ENCODE data around the gene ICAM2.
"Not testable (repeated sequence)": the region's sequence is repeated elsewhere in the genome, so short reads cannot be mapped to it uniquely, and the experiment has no call there.

The ICAM2 gene

DNA sequence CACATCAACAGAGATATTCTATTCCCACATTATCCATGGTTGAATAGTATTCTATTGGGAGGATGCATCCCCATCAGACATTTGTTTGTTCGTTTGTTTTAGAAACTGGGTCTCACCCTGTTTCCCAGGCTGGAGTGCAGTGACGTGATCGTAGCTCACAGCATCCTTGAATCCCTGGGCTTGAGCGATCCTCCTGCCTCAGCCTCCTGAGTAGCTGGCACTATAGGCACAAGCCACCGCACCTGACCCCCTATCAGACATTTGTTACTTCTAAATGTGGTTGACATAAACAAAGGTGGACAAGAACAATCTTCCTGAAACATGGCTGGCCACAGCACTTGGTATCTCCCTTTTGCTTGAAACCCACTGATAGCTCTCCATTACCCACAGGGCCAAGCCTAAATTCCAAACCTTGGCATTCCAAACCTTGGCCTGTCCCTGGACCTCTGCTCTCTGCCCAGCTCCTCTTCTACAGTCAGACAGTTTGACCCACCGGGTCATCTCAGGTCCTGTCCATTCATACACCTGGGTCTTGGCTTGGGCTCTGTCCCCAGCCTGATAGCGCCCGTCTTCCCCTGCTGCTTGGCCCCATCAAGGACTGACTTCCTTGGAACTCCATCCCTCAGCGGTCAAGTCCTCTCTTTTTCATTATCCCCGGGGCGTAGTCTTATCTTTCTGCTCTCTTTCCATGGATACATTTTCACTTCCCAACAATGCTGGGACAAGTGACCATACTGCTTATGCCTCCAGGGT is 23.8 kb downstream of the ICAM2 start:
- DNase-seq: no peak

DNA sequence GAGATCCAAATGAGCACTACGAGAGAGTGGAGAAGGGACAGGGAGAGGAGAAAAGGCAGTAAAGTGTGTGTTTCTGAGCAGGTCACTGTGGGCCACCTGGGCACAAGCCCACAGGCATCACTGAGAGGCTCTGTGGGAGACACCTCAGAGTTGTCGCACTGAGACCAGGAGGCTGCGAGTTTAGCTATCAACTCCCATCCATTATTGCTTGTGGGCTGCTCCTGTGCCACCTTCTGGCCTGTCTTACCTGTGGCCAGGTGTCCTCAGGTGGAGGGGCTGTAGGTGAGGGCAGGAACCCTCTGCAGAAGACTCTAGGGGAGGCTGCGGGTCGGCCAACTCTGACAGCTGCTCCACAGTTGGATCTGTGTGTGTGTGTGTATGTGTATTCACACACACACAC is 24.8 kb downstream of the ICAM2 start:
- no peak for DNase-seq

DNA sequence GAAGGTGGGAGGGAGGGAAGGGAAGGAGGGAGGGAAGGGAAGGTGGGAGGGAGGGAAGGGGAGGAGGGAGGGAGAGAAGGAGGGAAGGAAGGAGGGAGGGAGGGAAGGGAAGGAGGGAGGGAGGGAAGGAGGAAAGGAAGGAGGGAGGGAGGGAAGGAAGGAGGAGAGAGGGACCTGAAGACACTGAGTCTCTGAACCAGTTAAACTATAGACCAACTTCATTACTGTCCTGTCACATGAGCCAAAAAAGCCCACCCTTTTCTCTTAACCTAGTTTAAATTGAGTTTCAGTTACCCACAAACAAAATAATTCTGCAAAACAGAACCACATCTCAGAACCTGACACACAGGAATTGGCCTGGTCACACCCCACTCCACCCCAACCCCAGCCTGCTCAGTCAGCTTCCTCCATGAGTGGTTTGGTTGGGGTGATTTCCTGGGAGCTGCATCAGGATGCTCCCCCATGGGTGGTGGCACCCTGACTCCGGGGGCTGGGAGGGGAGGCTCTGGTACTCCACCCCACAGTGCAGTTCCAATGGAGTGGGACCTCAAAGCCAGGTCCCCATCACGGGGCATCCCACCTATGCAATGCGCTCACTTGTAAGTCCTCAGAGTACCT is 27.0 kb downstream of the ICAM2 start:
- no peak for DNase-seq

DNA sequence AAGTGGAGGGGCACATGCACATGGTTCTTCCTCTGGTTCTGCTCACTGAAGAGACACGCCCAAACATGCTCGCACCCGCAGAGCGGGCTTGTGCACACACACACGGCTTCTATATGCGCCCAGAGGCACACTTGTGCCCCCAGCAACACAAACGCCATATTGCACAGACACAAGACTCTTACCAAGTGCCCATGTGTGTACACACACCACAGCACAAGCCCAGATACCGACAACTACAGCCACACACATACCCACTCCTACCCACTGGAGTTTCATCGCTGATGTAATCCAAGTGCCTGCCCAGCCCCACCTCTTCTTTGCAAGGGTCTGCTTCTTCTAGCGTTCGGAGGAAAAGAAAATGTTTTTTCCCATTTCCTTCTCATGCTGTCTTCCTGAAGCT is 28.8 kb downstream of the ICAM2 start:
- no peak for DNase-seq

DNA sequence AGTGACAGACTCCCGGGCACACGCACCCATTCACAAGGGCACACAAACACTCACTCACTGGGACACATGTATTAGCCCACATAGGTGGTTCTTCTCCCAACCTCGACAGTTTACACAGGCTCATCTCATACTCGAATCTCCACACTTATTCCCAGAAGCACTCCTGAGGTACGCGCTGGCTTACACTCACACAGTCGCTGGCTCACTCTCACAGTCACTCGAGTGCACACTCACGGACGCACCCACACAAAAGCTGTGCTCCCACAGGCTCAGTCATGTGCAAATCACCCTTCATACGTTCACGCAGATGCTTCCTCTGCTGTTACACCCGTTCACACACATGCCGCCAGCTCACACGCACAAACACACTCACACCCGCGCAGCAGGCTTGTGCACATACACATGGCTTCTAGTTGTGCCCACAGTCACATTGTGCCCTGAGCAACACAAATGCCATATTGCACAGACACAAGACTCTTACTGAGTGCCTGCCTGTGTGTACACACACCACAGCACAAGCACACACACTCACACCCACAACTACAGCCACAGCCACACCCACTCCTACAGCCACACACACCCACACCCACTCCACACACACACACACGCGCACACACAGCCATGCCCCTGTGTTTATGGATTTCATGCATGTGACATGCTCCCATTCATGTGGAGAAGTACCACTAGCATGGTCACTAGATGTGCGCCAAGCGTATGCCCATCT is 30.6 kb downstream of the ICAM2 start:
- DNase-seq: no peak

DNA sequence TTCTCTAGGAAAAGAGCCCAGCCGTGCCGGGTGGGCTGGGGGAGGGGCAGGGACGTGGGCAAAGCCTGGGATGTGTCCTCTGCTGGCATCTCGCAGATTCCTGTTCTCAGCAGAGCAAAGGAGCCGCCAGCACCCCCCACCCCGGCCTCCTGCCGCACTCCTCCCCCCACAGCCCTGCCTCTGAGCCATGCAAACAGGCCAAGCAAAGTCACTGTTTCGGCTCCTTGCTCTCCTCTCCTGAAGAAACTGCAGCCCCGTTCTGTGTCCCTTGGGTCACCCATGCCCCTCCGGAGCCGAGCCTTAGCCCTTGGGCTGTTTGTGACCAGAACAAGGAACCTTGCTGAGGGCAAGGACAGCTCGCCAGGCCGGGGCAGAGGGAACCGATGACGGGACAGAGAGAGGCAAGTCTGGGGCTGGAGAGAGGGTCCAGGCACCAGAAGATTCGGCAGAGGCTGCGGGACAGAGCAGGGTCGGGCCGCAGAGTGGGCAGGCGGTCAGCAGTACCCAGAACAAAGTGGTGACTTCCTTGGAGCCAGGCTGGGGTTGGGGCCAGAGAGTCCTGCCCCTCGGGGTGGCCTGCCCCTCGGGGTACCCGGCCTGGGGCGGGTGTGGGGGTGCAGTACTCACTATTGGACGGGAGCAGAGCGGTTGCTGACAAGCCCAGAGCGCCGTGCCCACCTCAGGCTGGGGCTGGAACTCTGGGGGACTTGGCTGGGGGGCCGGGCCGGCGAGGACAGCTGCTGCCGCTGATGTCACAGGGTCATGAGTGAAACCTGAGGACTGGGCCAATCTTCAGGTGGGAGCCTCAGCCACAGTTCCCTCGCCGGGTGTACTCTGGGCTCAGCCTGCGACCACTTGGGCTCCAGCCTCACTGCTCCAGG is 31.5 kb downstream of the ICAM2 start:
- DNase-seq: no peak

DNA sequence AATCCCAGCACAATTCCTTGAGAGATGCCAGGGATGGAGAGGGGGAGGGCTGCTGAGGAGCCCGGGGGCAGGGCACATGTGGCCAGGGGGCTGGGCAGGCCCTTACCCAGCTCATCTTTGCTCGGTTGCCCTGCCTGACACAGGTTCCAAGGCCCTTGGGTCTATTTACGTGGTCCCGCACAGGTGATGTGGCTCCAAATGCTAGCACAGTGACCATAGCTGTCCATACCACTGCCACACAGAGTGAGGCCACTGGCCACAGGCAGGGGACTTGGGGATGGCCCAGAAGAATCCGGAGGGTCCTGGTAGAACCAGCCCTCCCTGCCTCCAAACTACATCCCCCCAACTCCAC is 32.3 kb downstream of the ICAM2 start:
- no peak for DNase-seq

DNA sequence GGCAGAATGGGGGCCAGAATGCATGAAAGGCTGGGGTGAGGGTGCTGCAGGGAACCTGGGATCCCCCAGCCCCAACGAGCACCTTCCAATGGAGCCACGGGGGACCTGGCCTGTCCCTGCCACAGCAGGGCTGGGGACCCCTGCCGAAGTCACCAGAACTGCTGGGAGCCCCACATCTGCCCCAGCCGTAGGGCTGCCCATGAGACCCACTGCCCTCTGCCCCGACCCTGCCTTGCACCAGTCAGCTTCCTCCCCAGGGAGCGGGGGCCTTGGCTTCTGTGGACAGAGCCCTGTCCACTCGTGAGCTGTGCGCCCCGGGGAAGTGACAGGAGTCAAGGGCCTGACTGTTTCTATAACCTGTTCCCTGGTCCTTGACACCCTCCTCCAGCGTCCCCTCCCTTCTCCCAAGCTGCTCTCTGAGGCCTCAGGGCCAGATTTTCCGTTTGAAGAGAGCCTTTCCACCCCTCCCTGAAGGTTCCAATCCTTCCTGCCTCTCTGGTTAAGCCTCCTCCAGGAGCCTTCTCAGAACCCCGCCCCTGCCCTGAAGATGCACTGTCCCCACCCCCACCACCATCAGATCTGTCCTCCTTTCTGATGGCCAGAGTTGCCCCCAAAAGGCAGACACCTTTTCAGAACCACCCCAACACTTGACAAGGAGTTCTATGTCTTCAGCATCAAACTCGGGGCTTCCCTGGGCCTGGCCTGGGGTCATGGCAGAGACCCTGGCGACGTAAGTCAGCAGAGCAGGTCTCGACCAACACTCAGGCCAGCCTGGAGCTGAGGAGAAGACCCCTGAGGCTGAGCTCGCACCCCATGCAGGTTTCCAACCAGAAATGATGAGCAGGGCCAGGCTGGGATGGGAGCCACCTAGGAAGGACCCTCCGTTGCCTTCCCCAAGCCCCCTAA is 33.0 kb downstream of the ICAM2 start:
- DNase-seq: no peak

DNA sequence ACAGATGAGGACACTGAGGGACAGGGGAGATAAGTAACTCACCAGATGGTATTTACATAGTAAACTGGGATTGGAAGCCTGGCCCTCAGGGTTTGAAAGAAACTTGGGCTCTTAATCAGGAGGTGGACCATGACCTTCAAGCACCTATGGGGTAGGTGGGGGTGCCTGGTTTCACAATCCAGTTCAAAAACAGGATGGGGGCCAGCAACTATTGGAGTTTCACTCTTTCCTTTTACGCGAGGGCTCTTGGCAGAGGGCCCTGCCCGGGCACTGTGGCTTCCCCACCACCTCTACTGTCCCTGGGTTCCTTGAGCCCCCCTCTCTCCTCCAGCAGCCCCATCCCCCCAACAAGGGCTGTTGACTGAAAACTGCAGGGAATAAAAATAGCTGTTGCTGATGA is 33.6 kb downstream of the ICAM2 start:
- DNase-seq: no peak

DNA sequence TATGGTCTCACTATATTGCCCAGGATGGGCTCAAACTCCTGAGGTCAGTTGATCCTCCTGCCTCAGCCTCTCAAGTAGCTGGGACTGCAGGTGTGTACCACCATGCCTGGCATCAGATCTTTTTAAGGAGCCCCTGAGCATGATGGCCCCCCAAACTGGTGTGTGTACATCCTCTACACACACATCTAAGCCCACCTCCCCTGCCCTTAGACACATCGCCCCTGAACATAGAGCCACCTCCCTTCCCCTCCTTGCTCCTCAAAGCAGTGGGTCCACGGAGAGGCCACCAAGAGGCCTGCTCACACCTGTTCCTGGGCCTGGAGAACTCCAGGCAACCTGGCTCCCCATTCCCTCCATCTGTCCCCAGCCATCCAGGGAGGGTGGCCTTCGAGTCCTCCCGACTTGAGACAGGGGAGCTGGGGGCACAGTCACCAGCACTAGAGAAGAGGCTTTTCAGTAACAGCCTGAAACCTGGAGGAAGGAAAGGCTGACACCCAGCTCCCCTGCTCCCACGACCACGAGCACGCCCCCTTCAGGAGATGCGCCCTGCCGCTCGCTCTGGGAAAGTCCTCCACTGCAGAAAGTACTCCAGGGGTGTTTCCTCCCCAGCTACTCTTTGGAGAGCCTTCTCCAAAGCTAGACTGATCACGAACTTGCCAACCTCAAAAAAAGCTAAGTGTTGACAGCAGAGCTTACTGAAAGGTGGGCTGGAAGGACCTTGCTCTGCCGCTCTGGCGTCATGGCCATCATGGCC is 34.9 kb downstream of the ICAM2 start:
- DNase-seq: peak; percentile 45

DNA sequence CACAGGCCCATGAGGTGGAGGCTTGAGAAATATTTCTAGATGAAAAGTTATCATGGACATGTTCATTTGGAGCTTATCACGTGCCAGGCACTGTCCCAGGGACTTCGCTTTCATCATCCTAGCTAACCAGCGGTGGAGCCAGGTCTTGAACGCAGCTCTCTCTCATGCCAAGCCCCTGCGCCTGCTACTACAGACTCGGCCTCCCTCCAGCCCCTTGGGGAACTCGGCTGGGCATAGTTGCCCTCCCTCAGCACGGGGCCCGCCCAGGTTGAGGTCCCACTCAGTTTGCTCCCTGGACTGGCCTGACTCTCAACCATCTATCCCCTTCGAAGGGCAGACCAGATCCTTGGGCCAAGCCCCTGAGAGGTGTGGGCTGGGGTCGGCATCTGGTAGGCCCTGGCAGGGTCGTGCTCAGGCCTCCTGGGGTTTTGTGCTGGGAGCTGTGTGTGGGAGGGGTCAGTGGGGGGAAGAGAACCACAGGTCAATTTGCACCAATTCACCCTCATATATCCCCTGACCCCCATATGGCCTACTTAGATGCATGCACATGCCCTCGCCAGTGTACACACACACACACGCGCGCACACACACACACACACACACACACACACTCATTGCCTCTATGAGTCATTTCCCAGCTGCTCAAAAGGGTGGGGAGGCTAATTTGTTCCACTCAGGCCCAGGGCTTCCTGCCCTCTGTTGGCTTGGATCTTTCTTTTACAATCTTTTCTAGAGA is 35.6 kb downstream of the ICAM2 start:
- peak; percentile 58 for DNase-seq

DNA sequence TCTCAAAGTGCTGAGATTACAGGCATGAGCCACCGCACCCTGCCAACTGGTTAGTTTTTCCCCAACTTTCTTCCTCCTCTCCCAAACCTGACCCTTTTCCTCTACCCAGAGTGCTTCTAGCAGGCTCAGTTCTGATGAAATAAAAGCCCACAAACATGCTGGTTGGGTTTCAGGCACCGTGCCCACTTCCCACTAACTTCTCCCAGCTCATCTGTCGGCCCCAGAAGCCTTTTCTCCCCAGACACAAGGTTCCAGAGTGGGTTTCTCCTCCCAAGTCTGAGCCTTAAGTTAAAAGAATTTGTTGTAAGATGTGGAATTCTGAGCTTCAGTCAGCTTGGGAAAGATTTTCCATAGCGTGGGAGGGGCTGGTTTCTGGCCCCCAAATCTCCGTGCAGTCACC is 36.2 kb downstream of the ICAM2 start:
- no peak for DNase-seq

DNA sequence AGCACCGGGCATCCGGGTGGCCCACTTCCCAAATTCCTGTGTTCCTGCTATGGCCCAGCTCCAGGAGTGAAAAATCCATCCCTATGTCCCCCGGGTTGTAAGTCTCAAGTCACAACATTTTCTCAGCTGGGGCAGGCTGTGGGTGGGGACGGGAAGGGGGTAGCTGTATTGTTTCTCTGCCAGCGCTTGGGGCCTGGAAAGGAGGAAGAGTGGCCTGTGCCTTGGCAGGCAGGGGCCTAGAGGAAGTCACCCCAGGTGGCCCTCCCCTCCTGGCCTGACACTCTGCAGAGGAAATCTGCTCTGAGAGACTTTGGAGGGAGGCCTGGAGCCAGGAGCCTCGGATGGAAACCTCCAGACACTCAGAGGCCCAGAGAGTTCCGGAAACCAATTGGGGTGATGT is 37.1 kb downstream of the ICAM2 start:
- no peak for DNase-seq

DNA sequence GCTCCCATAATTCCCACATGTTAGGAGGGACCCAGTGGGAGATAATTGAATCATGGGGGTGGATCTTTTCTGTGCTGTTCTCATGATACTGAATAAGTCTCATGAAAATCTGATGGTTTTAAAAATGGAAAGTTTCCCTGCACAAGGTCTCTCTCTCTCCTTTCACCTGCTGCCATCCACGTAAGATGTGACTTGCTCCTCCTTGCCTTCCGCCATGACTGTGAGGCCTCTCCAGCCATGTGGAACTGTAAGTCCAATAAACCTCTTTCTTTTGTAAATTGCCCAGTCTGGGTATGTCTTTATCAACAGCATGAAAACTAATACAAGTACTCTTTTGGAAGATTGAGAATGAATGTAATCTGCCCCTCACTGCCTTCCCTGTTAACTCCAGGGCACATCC is 37.8 kb downstream of the ICAM2 start:
- DNase-seq: not testable (repeated sequence)

DNA sequence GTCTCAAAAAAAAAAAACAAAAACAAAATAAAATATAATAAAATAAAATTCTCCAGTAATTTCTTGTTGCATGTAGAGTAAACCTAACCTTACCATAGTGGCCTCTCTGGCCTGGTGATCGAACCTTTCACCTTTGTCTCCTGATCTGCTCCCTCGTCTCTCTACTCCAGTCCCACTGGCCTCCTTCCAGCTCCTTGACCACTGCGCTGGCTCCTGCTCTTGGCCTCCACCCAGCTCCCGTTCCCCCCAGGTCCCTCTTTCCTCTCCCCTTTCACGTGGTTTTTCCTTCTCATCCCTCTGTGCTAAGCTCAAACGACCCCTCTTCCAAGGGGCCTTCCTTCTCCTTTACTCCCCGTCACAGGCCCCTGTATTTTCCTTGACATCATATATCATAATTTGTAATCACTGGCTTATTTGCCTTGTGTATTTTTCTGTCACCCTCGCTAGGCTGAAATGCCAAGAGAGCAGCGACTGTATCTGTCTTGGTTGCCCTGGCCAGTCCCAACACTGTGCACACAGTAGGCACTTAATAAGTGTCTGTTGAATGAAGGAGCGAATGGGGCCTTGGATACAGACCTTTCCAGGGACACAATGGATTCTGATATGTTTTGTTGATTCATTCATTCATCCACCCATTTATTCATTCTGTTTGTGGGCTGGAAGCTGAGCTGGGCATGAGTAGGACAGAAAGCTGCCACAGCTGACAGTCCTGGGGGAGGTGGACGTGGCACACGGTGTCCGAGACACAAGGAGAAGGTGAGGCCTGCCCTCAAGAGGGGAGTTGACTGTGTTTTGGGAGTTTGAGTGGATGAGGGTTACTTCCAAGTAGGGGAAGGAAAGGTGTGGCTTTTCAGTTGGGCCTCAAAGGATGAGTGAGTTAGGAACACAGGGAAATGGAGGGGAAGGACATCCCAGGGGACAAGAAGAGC is 41.9 kb downstream of the ICAM2 start:
- no peak for DNase-seq

DNA sequence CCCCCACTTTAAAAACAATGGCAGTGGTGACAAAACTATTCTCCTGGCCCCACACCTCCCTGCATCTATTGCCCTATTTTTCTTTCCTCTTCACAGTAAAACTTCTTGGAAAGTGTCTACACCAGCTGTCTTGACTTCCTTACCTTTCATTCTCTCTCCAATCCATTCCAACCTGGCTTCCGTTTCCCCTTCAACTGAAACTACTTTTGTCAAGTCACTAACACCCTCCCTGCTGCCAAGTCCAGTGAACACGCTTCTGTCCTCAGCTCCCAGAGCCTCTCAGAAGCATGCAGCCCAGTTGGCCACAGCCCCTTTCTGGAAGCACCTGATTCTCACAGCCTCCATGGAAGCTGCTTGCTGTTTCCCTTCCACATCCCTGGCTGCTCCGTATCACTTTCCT is 43.7 kb downstream of the ICAM2 start:
- DNase-seq: no peak

DNA sequence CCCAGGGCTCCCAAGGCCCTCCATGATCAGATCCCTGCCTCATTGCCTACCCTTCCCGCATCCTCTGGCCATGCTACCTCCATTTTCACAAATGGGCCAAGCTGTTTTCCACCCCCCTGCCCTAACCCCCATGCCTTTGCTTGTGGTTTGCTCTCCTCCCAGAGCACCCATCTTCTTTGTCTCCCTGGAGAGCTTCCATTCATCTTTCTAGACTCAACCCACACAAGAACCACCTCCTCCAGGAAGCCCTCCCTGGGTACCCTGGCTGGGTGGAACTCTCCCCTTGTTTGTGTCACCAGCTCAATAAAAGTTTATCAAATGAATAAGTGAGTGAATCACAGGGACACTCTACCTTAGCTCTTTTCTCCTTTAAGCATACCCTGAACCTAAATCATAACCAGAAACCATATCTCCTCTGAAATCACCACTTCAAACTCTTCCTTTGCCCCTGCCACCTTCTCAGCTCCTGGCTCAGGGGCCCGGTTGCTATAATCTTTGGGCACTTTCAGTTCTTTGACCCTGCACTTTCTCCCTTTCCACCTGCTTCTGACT is 44.8 kb downstream of the ICAM2 start:
- no peak for DNase-seq

DNA sequence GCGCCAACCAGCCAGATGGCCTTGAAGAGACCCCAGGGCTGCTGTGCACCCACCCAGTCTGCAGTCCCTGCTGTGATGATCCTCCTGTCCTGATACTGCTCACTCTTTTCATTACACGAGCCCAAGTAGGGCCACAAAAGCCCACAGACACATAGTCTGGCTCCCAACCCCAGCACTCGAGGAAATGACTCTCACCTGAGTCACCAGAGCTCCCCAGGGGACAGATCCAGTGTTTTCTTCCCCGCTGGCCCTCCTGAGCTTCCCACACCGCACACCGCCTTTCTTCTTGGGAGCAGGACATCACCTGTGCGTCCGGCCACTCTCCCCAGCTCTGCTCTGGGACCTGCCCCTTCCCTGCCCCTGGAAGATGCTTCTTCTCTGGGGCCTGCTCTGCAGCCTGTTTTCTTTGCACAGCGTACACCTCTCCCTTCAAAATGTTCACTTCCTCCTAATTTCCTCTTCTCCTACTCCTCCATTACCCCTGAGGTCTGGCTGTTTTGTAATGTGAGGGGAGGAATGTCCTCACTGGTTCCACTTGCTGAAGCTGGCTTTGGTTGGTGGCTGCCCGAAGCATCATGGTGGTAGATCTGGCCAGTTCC is 45.7 kb downstream of the ICAM2 start:
- no peak for DNase-seq

All from stimulated activated CD8-positive, alpha-beta memory T cell treated with anti-CD3 and anti-CD28 coated beads, Interleukin-4, amount 100 ng/mL, for 48 hours (primary cell).